AG09309 (cell line): Measurements from ENCODE around the gene SRPX2.
"Not testable (repeated sequence)": the region's sequence is repeated elsewhere in the genome, so short reads cannot be mapped to it uniquely, and the experiment has no call there.

Experiments used
- DNase-seq: peaks from one replicate; pipeline ENCODE4 v3.0.0-alpha.2; 2010; ENCODE audit warnings: low read depth
- H3K4me3 ChIP-seq: 2 replicates; pipeline ENCODE4 v1.5.1; 2011; ENCODE audit warnings: mild to moderate bottlenecking, low read depth, low read length, moderate library complexity; ENCODE audit not compliant: control insufficient read depth
- CTCF ChIP-seq: IDR thresholded peaks from 2 replicates; pipeline ENCODE4 v1.5.1; 2011; ENCODE audit warnings: mild to moderate bottlenecking, low read depth, low read length, inconsistent platforms; ENCODE audit not compliant: insufficient read depth, control insufficient read depth; ENCODE audit errors: missing control alignments

Gene SRPX2

GRCh38 chrX:100710816-100711215, 66.8 kb downstream of the SRPX2 start:
- no peak for TF ChIP-seq CTCF
- no peak for DNase-seq
- H3K4me3 ChIP-seq, result no peak overlapping the region

GRCh38 chrX:100717363-100717762, 73.4 kb downstream of the SRPX2 start:
- no peak for DNase-seq
- no peak for TF ChIP-seq CTCF
- no peak overlapping the region for H3K4me3 ChIP-seq

GRCh38 chrX:100719139-100719538, 75.1 kb downstream of the SRPX2 start:
- TF ChIP-seq CTCF, result no peak
- no peak for DNase-seq
- no peak overlapping the region for H3K4me3 ChIP-seq

GRCh38 chrX:100720301-100720700, 76.3 kb downstream of the SRPX2 start:
- TF ChIP-seq CTCF, result no peak
- H3K4me3 ChIP-seq, result no peak overlapping the region
- no peak for DNase-seq

- no peak for TF ChIP-seq CTCF
- no peak overlapping the region for H3K4me3 ChIP-seq
- no peak for DNase-seq
Observed at GRCh38 chrX:100721328-100721727, 77.3 kb downstream of the SRPX2 start.

GRCh38 chrX:100724006-100724405, 80.0 kb downstream of the SRPX2 start:
- DNase-seq, H3K4me3 ChIP-seq: not testable (repeated sequence)
